Dermis blood vessel endothelial cell (primary cell): ENCODE results near the gene NANOS3. TPM values are rescaled to one million over a fixed set of nuclear protein-coding genes. Genes with fewer than 3 reads are reported as not detected.

Source experiments
- DNase-seq: peaks from one replicate; pipeline ENCODE4 v3.0.0; 2010
- total RNA-seq: library from RNA; depleted of rRNA; stranded (reverse); fragments of >200 nt; gene quantifications from 2 replicates; pipeline ENCODE4 v1.2.3, GENCODE V29; 2014

NANOS3 gene
- total RNA-seq, 1 donor from 2014 or later, result not detected

DNA sequence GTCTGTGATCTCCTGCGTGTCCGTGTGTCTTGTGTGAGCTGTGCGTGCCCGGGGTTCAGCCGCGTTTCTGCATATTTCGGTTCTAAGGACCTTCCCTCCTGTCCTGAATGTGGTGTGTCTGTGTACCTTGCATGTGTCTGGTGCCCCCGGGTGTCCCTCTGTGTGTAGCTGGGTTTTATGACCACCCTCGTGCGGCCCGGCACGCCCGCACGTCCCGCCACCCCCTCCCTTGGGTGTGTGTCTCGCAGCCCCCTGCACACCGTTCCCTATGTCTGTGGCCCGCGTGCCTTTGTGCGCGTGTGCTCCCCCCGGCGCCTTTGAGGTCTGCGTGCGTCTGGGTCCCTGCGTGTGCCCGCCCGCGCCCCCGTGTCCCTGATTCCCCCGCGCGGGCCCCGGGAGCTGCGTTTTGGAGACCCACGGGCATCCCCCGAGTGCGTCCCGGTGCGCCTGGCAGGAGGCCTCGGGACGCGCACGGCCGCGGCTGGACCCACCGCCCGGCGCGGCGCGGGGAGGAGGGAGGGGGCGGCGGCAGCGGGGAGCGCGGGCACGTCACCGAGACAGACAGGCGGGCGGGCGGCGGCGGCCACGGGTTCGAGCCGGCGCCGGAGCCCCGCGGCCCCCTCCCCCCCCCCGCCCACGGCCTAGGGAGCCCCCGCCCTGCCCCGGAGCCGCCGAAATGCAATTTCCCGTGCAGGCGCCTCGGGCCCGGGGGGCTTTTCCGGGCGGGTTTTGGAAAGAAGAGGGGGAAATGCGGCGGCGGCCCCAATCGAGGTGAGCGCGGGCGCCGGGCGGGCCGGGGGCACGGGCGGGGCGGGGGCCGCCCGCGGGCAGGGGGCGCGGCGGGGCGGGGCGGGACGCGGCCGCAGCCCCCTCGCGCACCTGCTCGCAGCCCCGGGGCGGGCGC lies 12.0 kb upstream of the NANOS3 start:
- no peak for DNase-seq

DNA sequence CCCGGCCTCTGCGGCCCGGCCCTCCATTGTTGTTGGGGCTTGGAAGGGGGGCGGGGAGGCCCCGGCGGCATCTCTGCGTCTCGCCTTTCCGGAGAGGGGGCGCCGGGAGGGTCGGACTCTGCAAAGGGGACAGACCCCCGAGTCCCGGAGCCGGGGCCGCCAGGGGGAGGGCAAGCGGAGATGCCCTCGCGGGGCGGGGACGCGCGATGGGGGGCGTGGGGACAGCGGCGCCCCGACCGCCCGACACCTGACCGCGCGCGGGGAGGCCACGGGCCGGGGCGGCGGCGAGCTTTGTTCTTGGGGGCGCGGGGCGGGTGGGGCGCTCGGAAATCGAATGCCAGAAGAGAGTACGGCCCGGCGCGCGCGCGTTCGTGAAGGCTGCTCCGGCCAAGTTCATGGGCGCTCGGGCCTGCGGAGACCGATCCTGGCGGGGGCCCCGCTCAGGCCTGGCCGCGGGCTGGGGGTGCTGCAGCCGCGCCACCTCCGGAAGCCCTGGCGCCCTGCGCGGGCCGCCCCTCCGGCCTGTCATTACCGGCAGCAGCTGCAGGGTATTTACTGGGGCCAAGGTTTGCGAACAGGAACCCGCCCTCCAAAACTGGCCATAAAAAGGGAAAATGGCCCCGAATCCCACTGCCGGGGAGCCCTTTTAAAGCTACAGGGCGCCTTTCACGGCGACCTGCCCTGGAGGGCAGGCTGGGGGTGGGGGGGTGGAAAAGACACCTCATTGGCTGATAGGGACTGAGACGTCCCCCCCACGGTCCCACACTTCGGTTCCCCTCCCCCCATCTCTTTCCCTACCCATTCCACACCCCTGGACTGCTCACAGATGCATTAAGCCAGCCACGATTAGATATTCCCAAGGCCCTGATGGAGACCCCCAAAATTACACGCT lies 11.1 kb upstream of the NANOS3 start:
- DNase-seq, result peak; percentile 38

DNA sequence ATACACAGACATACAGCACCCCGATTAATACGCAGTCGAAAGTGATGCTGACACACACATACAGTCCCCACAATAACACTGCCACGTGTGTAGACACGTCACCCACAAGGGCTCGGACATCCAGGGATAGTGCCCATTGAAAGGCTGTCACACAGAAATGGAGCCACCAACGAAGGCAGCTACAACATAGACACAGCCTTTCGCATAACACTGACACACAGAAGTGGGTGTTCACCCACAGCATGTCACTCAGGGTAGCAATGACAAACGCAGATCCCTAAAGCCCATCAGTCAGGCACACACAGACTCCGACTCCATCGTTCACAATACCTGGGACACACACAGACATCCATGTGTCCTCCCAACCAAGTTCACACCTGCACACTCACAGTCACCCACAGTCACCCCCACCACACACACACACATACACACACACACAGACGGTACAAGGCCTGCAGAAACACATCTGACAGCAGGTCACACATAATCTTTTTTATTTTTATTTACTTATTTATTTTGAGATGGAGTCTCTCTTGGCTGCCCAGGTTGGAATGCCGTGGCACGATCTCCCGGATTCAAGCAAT lies 10.4 kb upstream of the NANOS3 start:
- DNase-seq, result no peak

DNA sequence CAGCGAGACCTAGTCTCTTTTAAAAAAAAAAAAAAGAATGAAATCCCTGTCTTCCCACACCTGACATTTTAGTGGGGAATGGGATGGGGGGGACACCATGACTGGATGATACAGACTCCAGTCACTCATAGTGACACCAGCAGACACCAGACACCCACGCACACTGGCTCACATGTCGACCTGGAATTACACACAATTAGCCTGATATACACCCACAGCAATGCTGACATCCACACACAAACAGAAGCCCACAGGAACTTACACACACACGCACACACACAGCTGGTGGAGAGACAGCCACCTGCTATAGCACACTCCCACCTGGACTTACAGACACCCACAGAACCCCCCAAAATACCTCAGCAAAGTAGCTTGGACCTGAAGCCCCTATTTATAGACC lies 8.3 kb upstream of the NANOS3 start:
- no peak for DNase-seq

DNA sequence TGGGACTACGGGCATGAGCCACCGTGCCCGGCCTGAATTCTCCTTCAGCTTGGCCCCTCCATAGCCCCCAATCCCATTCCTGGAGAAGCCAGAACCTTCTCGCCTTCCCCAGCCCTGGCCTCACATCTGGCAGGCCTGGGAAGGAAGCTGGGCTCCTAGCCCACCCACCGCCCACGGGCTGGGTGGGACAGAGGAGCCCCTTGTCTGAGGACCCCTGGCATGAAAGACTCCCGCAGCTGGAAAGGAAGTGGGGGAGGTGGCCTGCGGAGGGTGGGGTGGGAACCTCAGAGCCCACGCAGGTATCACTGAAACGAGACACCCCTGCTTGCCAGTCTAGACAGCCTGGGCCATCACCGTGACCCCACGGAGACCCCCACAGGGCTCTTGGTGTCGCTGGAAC lies 7.7 kb upstream of the NANOS3 start:
- DNase-seq, result no peak

DNA sequence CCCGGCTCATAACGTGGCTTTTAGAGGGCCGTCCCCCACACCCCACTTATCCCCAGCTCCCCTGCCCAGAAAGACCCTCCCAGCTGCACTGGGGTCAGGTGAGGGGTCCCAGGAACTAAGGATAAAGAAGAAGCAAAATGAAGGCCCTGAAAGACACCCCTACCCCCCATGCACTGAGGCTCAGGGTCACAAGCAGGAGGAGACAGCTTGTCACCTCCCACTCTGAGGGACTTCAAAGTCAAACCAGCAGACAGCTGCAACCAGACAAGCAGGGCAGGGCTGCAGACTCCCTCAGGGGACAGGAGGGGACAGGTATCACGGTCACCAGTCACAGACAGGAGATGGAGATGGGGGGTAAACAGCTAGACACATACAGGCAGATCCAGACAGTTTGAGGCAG lies 6.1 kb upstream of the NANOS3 start:
- DNase-seq, result no peak

DNA sequence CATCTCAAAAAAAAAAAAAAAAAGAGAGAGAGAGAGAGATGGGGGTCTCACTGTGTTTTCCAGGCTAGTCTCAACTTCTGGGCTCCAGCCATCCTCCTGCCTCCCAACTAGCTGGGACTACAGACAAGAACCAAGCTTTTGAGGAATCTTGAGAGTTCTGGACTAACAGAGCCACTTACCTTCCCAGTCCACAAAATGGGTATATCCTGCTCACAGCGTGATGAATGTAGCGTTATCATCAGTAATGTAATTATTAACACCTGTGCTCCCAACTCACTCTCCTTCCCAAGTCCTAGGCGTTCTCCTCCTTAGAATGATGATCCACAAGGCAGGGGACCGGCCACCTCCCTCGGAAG lies 4.6 kb upstream of the NANOS3 start:
- no peak for DNase-seq

DNA sequence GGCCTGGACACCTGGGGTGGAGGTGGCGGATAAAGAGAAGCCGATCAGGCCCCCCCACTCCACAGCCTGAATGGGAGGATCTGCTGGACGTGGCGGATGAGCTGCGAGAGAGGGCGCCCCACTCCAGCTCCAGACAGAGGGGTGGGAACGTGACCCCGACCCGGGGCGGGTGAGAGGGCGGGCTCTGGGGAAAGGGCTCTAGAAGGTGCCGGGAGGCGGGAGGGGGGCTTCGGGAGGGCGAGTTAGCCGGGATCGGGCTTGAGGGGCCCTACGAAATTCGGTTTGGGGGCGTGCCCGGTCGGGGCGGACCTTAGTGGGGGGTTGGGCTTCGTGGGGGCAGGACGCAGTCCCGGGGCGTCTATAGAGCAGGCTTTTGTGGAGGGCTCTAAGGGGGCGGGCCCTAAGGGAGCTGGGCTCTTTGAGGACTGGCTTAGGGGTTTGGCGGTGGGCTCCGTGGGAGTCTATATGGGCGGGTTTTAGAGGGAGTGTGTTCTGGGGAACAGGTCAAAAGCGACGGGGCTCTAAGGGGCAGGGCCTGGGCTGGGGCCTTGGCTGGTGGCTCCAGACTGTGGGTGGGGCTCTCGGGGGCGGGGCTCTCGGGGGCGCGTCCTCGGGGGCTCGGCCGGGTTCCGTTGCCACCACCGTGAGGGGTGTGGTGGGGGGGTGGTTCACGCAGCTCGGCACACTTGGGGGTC lies 4.1 kb upstream of the NANOS3 start:
- DNase-seq, result peak; percentile 46

DNA sequence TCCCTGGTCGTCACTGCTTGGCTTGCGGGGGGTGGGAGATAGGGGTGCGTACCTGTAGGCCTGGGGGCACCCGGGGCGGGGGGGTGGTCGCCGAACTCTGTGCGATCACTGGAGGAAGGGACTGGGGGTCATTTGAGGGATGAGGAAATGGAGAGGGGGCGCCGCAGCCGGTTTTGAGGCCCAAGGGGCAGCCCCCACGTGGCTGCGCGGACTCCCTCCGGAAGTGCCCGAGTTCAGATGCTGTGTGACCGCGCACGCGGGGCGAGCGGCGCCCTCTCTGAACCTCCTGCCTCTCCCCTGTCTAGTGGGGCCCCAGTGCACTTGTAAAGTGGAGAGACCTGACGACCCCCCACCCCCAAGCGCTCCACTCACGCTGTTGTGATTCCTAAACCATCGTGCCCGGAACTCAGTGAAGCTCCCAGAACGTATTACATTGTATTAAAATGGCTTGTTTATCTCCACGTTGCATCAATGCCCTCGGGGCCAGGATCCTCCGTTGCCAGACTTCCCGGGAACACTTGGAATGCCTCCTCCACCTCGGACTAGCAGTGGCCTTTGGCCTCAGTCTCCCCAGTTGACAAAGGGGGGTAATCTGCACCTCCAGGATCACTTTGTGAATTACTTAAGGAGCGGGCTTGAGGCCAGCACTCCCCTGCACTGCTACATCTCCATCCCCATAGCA lies 3.0 kb upstream of the NANOS3 start:
- DNase-seq, result no peak

DNA sequence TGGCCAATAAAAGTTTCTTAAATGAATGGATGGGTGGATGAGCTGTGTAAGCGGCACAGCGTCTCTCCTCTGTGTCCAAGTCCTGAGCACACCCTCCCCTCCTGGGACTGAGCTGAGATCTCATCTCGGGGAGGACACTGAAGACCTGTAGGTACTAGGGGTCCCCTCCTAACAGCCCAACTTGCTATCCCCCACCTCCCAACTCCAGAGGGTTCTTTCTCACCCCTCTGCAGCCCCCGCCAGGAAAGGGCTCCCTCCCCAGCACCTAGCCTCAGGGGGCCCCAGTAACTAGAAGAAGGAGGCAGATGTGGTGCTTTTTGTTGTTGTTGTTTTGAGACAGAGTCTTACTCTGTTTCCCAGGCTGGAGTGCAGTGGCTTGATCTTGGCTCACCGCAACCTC lies 1.1 kb upstream of the NANOS3 start:
- no peak for DNase-seq

DNA sequence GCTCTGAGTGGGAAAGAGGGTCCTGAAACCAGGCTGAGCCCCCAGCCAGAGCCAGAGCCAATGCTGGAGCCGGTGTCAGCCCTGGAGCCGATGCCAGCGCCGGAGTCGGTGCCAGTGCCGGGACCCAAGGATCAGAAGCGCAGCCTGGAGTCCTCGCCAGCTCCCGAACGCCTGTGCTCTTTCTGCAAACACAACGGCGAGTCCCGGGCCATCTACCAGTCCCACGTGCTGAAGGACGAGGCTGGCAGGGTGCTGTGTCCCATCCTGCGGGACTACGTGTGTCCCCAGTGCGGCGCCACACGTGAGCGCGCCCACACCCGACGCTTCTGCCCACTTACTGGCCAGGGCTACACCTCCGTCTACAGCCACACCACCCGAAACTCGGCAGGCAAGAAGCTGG lies 369 bp downstream of the NANOS3 start:
- no peak for DNase-seq

DNA sequence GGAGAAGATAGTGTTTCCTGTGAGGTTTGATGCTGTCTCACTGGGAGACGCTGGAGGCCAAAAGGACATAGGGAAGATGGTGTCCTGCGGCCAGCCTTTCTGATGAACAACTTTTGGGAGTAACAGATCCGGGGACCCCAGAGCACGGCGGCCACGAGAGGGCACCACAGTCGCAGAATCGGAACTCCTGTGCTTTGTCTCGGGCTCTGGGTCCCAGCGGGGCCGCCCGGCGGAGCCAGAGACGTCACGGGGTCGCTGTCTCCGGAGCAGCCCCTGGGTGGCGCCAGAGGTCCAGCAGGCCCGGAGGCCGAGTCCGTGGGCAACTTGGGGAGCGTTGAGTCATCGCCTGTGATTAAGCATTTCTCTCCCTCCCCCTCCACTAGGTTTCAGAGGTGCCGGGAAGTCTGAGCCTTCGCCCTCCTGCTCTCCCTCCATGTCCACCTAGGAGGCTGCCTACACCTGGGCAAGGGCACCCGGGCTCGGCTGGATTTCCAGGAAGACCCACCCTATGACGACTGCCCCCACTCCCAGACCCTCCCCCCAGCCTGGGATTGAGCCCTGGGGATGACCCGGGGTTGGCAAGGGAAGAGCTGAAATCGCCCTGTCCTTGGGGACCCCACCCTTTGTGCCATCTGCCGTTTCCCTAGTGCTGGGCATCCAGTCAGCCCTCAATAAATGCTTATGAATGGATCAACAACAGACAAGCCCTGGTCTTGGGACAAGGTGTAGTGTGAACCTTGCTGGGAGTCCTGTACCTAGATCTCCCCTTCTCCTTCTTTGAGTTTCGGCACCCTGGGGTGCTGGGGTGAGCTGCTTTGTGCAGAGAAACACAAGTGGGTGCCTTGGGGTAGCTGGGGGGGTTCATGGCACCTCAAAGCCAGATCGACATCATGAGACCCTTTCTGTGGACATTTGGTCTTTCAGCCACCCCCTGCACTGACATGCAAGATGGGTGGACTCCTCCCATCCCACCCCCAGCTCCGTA lies 3.4 kb downstream of the NANOS3 start:
- peak; percentile 97 for DNase-seq

DNA sequence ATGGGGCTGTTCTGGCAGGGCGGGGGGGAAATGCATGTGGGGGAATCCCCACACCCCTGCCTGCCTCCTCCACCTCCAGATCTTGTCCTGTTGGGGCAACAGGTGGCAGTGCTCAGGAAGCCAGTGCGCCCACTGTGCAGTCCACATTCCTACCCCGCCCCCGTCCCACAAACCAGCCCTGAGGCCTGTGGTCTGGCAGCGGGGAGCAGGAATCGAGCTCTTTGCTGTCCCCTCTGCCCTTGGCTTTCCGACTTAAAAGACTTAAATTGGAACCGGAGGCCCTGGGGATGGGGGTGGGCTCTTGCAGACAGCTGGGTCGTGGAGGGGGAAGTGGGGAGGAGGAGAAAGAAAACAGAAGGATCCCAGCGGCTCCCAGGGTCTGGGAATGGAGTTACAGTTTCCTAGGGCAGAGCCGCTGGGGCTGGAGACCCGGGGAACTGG lies 4.3 kb downstream of the NANOS3 start:
- DNase-seq, result no peak

DNA sequence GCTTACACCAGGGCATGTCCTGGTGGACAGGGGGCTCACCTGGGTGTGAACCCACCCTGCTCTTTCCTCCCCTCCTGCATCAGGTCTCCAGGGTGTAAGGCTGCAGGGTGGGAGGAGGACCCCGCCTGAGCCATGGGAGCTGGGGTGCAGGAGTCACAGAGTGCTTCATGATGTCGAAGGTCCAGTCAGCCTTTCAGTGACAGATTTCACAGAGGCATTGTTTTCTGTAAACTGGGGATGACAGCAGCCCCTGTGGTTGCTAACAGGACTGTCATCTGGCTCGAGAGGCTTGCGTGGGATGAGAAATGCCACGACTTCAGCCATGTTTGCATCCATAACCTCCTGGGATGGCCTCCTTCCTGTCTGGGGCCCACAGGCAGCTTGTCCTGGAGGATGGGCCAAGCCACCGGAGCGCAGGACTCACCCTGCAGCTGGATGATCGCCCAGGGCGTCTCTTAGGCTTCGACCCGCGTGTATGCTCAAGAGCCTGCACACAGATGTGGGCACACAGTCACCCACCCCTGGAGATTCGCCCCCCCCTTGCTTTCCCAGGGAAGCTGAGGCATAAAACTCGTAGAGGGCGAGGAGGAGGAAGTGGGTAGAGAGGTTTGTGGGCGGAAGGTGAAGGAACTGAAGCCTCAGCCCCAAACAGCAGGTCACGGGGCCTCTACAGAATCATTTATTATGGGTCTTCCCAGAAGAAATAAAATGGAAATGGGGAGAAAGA lies 4.9 kb downstream of the NANOS3 start:
- no peak for DNase-seq

DNA sequence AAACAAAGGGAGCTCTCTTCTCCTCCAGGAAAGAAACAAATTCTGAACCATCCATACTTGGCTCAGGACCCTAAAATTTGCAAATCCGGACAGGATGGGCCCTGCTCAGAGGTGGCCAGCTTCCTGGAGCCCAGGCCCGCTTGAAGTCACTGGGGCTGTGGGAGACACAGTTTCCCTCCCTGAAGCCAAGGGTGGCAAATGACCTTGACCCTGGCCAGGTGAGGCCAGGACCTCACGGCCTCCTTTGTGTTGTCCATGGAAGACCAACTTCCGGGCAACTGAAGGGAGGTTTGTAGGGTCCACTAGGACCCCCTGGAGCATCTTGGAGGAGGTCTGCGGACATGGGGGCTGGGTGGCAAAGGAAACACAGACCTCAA lies 5.5 kb downstream of the NANOS3 start:
- no peak for DNase-seq

DNA sequence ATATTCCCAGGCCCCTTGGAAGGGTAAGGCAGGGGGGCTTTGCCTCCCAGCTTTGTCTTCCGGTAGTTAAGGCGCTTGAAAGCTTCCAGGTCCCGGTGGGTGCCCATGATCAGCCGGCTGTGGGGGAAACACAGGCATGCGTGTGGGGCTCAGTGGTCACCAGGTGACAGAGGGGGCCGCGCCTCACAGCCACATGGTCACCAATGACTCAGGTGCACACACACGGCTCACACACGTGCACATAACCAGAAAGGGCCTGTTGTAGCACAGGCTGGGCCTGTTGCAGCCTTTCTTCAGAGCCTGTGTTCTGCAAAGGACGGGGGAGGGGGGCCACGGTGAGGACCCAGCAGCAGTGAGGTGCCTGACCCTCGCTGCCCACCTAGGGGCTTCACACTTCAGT lies 5.9 kb downstream of the NANOS3 start:
- no peak for DNase-seq

DNA sequence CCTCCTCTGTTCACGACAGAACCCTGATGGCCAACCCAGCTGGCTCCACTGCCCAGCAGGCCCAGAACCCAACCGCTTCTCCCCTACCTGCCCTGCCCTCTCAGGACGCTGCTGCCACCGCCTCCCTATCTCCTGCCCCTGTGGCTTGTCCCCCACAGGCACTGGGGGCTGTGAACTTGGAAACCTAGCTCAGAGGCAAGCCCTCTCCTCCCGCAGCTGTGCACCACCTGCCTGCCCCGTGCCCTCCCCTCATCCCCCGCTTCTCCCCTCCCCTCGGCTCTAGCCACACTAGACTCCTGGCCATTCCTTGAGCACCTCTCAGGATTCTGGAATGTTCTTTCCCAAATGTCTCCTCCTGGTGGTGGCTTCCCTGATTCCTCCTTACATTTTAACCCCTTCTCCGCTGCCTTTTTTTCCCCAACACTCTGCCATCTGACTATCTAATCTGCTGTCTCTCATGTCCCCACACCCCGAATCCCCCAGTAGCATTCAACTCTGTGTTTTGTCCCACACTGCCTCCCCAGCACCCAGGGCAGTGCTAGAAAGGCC lies 6.7 kb downstream of the NANOS3 start:
- peak; percentile 27 for DNase-seq

DNA sequence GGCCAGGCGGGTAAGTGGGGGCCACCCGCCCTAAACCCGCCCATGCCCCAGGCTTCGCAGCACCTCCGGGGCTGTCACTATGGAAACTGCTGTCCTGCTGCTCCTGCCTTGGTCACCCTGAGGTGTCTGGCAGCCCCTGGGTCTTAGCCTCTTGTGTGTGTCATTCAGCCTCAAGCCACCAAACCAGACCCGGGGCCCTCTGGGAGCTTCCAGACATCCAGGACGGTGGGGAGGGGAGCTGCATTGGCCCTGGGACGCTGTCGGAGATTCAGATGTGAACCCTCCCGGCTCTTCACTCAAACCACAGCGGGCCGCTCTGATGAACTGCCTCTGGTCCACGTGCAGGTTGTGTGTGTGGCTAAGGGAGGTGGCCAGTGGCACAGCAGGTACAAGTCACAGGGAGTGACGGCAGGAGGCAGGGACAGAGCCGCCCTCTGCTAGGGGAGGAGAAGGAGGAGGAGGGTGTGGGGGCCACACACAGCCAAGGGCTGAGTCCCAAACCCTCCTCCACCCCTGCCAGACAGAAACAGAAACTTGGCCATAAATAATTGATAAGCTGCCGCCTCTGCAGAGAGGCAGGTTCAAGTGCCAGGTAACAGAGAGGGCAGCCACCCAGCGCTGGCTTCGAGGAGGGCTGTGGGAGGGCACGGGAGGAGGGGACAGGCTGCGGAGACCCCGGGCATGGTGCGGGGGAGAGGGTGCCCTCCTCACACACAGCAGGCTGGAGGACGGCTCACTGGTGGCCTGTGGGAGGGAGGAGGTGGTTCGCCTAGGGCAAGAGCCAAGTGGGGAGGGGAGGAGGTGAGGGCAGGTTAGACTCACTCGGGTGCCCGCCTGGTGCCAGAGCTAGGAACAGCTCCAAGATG lies 8.0 kb downstream of the NANOS3 start:
- no peak for DNase-seq

DNA sequence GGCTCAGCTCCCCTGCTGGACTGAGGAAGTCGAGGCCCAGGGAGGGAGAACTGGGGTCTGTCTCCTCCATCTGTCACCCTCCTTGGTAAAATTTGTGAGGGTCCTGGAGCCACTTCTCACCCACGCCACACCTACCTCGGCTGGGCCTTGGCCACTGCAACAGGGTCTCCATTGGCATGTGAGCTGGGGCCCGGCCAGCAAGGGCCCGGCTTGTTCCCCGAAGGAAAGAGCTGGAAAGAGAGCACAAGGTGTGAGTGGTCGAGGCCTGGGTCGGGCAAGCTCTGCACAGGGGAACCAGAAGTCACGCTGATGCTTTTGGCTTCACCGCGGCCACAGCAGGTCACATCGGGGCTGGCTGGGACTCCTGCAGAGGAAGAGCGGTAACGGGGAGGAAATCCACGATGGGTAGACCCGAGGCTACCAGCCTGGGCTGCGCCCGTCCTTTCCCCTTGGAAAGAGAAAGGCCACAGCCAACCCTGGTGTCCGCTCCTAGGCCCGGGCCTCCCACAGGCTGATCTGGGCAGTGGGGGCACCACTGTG lies 9.0 kb downstream of the NANOS3 start:
- DNase-seq, result no peak
